Activated naive CD8-positive, alpha-beta T cell treated with anti-CD3 and anti-CD28 coated beads, Interleukin-2, amount 10 ng/mL, durations not matched to agents 7 days and 5 days (primary cell): ENCODE data around the gene CCR7. TPM values are rescaled to one million over a fixed set of nuclear protein-coding genes. Genes with fewer than 3 reads are reported as not detected.

ENCODE experiments used
- ATAC-seq: fragments of 150-1000 bp; cut with Tn5 transposase; one replicate; pipeline ENCODE4 v1.10.0; 2021; ENCODE audit warnings: low read depth, moderate library complexity
- POLR2A ChIA-PET: fragments of 350-600 bp; sonication (Branson Sonifier 250); formaldehyde crosslinking; loops from one replicate; lab custom pipeline; 2021; ENCODE audit warnings: antibody characterized with exemption; lab: Charles Lee
- DNase-seq: peaks from one replicate; pipeline ENCODE4 v3.0.0; 2021
- H3K27ac Mint-ChIP-seq: one replicate; pipeline ENCODE4 v1.8.0; 2022; ENCODE audit warnings: mild to moderate bottlenecking, mixed read lengths
- H3K27me3 Mint-ChIP-seq: one replicate; pipeline ENCODE4 v1.8.0; 2022; ENCODE audit warnings: mild to moderate bottlenecking, moderate library complexity, mixed read lengths
- H3K36me3 Mint-ChIP-seq: one replicate; pipeline ENCODE4 v1.8.0; 2021; ENCODE audit warnings: mild to moderate bottlenecking, mixed read lengths
- H3K4me1 Mint-ChIP-seq: one replicate; pipeline ENCODE4 v1.8.0; 2021; ENCODE audit warnings: mixed read lengths
- H3K4me3 Mint-ChIP-seq: one replicate; pipeline ENCODE4 v1.8.0; 2022; ENCODE audit warnings: mild to moderate bottlenecking, moderate library complexity, mixed read lengths
- H3K9me3 Mint-ChIP-seq: one replicate; pipeline ENCODE4 v1.8.0; 2021; ENCODE audit warnings: mixed read lengths
- total RNA-seq, 2 experiments: library from RNA; stranded (reverse); gene quantifications; one replicate each; pipeline ENCODE4 v1.2.3, GENCODE V29; 2021

The CCR7 gene
- 100 to 1,000 TPM; 231 to 238 TPM for total RNA-seq

GRCh38 chr17:40564883-40565768 is at the start of gene CCR7:
CCR7 (minus strand) TSS chr17:40565472; CDS start chr17:40565409, 63 bp downstream.
- H3K36me3 Mint-ChIP-seq, result peaks cover 60% of the 10 kb centered on the region
- H3K4me3 Mint-ChIP-seq, result peak within 1 kb of the TSS; percentile 97
- POLR2A ChIA-PET, result interaction anchor here (0.6 to 20.1 kb wide), 17 partner anchors 12 to 1124 kb away, joined by 3 to 579 read pairs (median 14); partner anchors contain the start of genes EIF1 and TOP2A
- H3K4me1 Mint-ChIP-seq, result peaks cover 23% of the 10 kb centered on the region
- peak; percentile 84 for DNase-seq
- H3K9me3 Mint-ChIP-seq, result peaks cover 5% of the 10 kb centered on the region
- ATAC-seq, result peak; percentile 44
- H3K27ac Mint-ChIP-seq, result peak within 1 kb of the TSS; percentile 99
- H3K27me3 Mint-ChIP-seq, result no peaks in the 10 kb centered on the region

DNA sequence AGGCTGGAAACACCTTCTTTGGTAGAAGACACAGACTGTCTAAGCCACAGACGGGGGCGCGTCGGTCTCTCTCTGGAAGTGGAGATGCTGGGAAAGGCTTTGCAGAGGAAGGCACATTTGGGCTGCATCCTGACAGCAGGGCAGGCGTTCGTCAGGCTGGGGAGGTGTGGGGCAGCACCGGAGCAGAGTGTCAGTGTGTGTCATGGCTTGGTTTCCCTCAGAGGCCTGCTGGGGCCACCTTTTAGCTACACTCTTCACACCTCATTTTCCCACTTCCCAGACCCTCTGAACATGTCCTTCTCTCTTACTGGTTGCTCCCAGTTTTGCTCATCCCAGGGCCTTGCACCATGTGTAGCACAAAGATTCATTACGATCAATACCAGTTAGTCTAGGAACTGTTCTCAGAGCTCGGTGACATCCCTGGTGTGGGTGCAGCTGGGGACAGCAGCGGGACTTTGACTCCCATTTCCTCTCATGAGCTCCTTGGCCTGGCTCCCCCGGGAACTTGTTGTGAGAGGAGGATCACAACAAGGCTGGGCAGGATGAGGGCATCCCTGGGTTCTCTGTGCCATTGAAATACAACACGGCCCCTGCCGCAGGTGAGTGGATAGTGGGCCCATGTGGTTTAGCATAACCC is 49.3 kb upstream of the CCR7 start:
- Mint-ChIP-seq H3K4me1 (peaks cover 67% of the 10 kb centered on the region), H3K4me3 (peak overlapping the region; percentile 71), H3K27me3 (no peaks in the 10 kb centered on the region), H3K36me3 (no peaks in the 10 kb centered on the region), H3K9me3 (no peaks in the 10 kb centered on the region), H3K27ac (peak overlapping the region; percentile 94)
- no peak for DNase-seq
- POLR2A ChIA-PET, result interaction anchor here (0.6 to 8.7 kb wide), 13 partner anchors 7 to 1074 kb away, joined by 3 to 205 read pairs (median 8); partner anchors contain the start of genes CCR7, EIF1 and SMARCE1
- ATAC-seq, result no peak

DNA sequence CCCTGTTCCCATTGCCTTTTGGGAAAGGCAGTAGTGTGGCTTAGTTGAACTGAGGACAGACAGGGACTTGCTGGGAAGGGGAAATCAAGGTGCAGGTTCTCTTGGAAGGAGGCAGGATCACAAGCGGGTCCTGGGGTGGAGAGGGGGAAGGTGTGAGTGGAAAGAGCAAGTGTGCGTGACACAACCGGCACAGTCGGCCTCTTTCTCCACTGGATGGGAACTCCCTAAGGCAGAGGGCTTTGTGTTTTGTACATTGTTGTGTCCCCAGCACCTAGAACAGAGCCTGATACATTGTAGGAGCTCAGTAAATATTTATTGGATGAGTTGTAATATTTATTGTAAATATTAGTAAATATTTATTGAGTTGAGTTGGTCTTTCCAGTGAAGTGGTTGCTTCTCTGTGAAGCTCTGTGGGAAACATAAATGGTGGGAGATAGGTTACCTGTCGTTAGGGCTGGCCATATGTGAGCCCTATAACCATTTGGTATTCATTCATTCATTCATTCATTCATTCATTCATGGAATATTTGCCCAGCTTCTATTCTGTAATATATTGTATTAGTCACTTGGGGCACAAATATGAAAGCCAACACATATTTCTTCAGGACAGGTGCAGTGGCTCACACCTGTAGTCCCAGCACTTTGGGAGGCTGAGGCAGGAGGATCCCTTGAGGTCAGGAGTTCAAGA is 48.3 kb upstream of the CCR7 start:
- POLR2A ChIA-PET, result interaction anchor here (0.8 to 8.7 kb wide), 12 partner anchors 10 to 1075 kb away, joined by 3 to 205 read pairs (median 5); partner anchors contain the start of genes CCR7, EIF1 and SMARCE1
- Mint-ChIP-seq H3K27ac (peak overlapping the region; percentile 96), H3K27me3 (no peaks in the 10 kb centered on the region), H3K36me3 (no peaks in the 10 kb centered on the region), H3K9me3 (no peaks in the 10 kb centered on the region), H3K4me3 (peak overlapping the region; percentile 84), H3K4me1 (peaks cover 71% of the 10 kb centered on the region)
- DNase-seq (no peak), ATAC-seq (no peak)

- H3K4me1 Mint-ChIP-seq, result peaks cover 80% of the 10 kb centered on the region
- H3K36me3 Mint-ChIP-seq, result no peaks in the 10 kb centered on the region
- H3K9me3 Mint-ChIP-seq, result no peaks in the 10 kb centered on the region
- no peaks in the 10 kb centered on the region for H3K27me3 Mint-ChIP-seq
- peak overlapping the region; percentile 96 for H3K27ac Mint-ChIP-seq
- POLR2A ChIA-PET, result interaction anchor here (0.8 to 8.7 kb wide), 10 partner anchors 9 to 1076 kb away, joined by 3 to 205 read pairs (median 5); partner anchors contain the start of genes CCR7, EIF1 and SMARCE1
- DNase-seq (peak; percentile 58), ATAC-seq (peak; percentile 46)
- H3K4me3 Mint-ChIP-seq, result peak overlapping the region; percentile 84
Observed at GRCh38 chr17:40612599-40613244, 47.5 kb upstream of the CCR7 start.

- H3K36me3 Mint-ChIP-seq, result no peaks in the 10 kb centered on the region
- peaks cover 84% of the 10 kb centered on the region for H3K4me1 Mint-ChIP-seq
- H3K4me3 Mint-ChIP-seq, result peak overlapping the region; percentile 46
- H3K27ac Mint-ChIP-seq, result peak overlapping the region; percentile 78
- no peak for ATAC-seq
- H3K9me3 Mint-ChIP-seq, result no peaks in the 10 kb centered on the region
- POLR2A ChIA-PET, result interaction anchor here (1.0 to 8.7 kb wide), 11 partner anchors 8 to 1077 kb away, joined by 3 to 205 read pairs (median 4); partner anchors contain the start of genes CCR7, EIF1 and SMARCE1
- H3K27me3 Mint-ChIP-seq, result no peaks in the 10 kb centered on the region
- no peak for DNase-seq
Observed at GRCh38 chr17:40611840-40612474, 46.7 kb upstream of the CCR7 start.

- ATAC-seq (no peak), DNase-seq (no peak)
- Mint-ChIP-seq H3K4me3 (peak overlapping the region; percentile 46), H3K4me1 (peaks cover 84% of the 10 kb centered on the region), H3K36me3 (no peaks in the 10 kb centered on the region), H3K27me3 (no peaks in the 10 kb centered on the region), H3K27ac (peak overlapping the region; percentile 82), H3K9me3 (no peaks in the 10 kb centered on the region)
- POLR2A ChIA-PET, result interaction anchor here (0.6 to 8.7 kb wide), 9 partner anchors 7 to 191 kb away, joined by 3 to 205 read pairs (median 4); partner anchors contain the start of gene CCR7
Observed at GRCh38 chr17:40610359-40610758, 45.1 kb upstream of the CCR7 start.

DNA sequence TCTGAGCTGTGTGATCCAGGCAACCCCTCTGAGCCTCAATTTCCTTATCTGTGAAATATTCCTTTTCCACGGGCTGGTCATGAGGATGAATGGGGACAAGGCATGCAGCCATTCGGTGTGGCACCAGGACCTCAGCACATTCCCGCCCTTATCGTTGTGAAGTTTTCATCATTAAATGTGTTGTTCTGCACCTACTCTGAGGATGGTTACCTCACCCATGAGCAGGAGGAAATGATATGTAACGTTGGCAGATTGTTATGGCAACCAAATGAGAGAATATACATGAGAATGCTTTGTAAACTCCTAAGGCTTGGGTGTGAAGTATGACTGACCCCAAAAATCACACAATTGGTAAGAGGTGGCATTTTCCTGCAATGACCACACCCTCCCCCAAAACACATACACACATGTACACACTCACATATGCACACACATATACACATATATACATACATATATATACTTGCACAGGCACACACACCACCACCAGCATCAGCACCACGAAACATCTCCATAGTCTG is 42.8 kb upstream of the CCR7 start:
- DNase-seq (no peak), ATAC-seq (peak; percentile 53)
- no peaks in the 10 kb centered on the region for H3K36me3 Mint-ChIP-seq
- no peaks in the 10 kb centered on the region for H3K9me3 Mint-ChIP-seq
- POLR2A ChIA-PET, result interaction anchor here (0.6 to 8.1 kb wide), 7 partner anchors 7 to 1076 kb away, joined by 3 to 257 read pairs (median 3); partner anchors contain the start of gene CCR7
- H3K4me1 Mint-ChIP-seq, result peaks cover 83% of the 10 kb centered on the region
- H3K27me3 Mint-ChIP-seq, result no peaks in the 10 kb centered on the region
- H3K4me3 Mint-ChIP-seq, result peak overlapping the region; percentile 64
- H3K27ac Mint-ChIP-seq, result peak overlapping the region; percentile 87

DNA sequence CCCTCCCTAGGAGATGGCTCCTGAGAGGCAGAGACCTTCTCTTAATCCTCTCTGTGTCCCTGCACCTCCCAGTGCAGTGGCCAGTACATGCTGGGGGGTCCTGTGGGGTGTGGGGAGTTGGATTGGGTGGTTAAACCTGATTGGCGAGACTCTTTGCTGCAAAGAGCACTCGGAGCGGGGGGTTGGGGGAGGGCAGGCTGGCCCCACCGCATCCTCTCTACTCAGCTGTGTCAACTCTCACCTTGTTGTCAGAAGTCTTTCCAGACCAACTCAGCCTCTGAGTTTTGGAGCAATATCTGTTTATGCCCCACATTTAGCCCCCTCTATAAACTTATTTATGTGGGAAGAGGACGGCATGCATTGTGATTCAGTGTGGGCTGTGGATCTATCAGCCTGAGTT is 42.4 kb upstream of the CCR7 start:
- Mint-ChIP-seq H3K27me3 (no peaks in the 10 kb centered on the region), H3K9me3 (no peaks in the 10 kb centered on the region), H3K4me1 (peaks cover 83% of the 10 kb centered on the region), H3K27ac (peak overlapping the region; percentile 87), H3K4me3 (peak overlapping the region; percentile 64), H3K36me3 (peaks cover under 1% of the 10 kb centered on the region)
- DNase-seq (peak; percentile 68), ATAC-seq (peak; percentile 25)
- POLR2A ChIA-PET, result interaction anchor here (0.6 to 8.1 kb wide), 8 partner anchors 8 to 1082 kb away, joined by 3 to 257 read pairs (median 3); partner anchors contain the start of gene CCR7

GRCh38 chr17:40606548-40607353 is 41.5 kb upstream of the CCR7 start:
- Mint-ChIP-seq H3K4me3 (peak overlapping the region; percentile 67), H3K36me3 (peaks cover 2% of the 10 kb centered on the region), H3K9me3 (no peaks in the 10 kb centered on the region), H3K4me1 (peaks cover 84% of the 10 kb centered on the region), H3K27me3 (no peaks in the 10 kb centered on the region), H3K27ac (peak overlapping the region; percentile 98)
- POLR2A ChIA-PET, result interaction anchor here (0.8 to 8.1 kb wide), 5 partner anchors 9 to 1083 kb away, joined by 3 to 257 read pairs (median 7); partner anchors contain the start of gene CCR7
- ATAC-seq (no peak), DNase-seq (no peak)

GRCh38 chr17:40605306-40605705 is 40.0 kb upstream of the CCR7 start:
- peak; percentile 61 for DNase-seq
- POLR2A ChIA-PET, result interaction anchor here (0.8 to 8.1 kb wide), 11 partner anchors 8 to 71 kb away, joined by 3 to 257 read pairs (median 11); partner anchors contain the start of genes CCR7 and SMARCE1
- H3K27me3 Mint-ChIP-seq, result no peaks in the 10 kb centered on the region

More at GRCh38 chr17:40605306-40605705, 40.0 kb upstream of the CCR7 start:
- Mint-ChIP-seq H3K4me1 (peaks cover 87% of the 10 kb centered on the region), H3K36me3 (peaks cover 4% of the 10 kb centered on the region), H3K4me3 (peak overlapping the region; percentile 67), H3K9me3 (no peaks in the 10 kb centered on the region), H3K27ac (peak overlapping the region; percentile 98)
- peak; percentile 51 for ATAC-seq
